ENCODE data around the gene PSMB11. TPM values are rescaled to one million over a fixed set of nuclear protein-coding genes. Genes with fewer than 3 reads are reported as not detected.

PSMB11 gene
- total RNA-seq, 1 experiment from 2014 or later = not detected

DNA sequence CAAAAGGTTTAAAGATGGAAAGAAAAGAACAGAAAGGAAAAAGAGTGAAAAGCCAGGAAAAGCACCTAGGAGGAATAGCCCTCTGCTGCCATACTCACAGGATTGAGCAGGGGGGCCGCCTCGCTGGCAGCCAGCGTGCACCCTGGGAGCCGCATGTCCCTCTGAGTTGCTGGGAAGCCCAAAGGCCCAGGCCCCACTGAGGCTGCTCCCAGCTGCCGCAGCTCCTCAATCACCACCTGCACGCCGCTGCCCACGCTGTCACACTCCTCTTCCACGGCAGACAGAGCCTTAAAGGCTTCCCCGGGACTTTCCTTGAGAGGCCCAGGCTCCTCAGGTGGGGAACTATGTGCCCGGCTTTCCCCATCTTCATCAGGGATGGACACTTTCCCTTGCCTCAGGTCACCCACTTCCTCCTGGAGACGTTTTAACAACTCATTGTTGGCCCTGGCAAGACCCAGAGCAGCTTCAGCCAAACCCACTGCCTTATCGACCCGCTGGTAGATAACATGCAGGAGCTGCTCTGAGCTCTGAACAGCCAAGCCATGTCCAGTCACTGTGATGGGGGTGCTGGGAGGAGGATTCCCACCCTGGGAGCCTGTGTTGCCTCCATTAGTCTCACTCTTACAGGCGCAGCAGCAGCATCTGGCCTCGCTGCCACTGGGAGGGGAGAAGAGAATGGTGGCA, 43.5 kb upstream of the PSMB11 start:
- no peak overlapping the region for H3K18ac ChIP-seq (ENCODE audit: insufficient read length, low read depth, low read length)
- no peak overlapping the region for H3K4ac ChIP-seq (ENCODE audit: low read depth, low read length)
- peaks cover 5% of the 10 kb centered on the region; the same call in 1 of the 2 replicates for H3K4me1 ChIP-seq (ENCODE audit: insufficient read depth, low read length)
- no peak overlapping the region for H3K4me2 ChIP-seq (ENCODE audit: insufficient read depth, insufficient read length, low read length)
- no peak overlapping the region for H4K8ac ChIP-seq (replicated peaks; ENCODE audit: insufficient read length, low read depth, low read length)
- Mint-ChIP-seq H3K36me3 (ENCODE audit: insufficient read depth in 1 of 3, low read depth in 3 of 3) (no peaks in the 10 kb centered on the region), H3K27me3 (ENCODE audit: low read depth) (no peaks in the 10 kb centered on the region), H3K4me3 (no peak overlapping the region), H3K4me1 (peaks cover 7 to 8% of the 10 kb centered on the region in 2 experiments), H3K9me3 (no peaks in the 10 kb centered on the region), H3K27ac (no peak overlapping the region)
- H4K91ac ChIP-seq (ENCODE audit: insufficient read length, low read depth, low read length) = no peak overlapping the region
- no peaks in the 10 kb centered on the region for H3K79me2 ChIP-seq (ENCODE audit: insufficient read depth, low read length)
- H3T11ph ChIP-seq (ENCODE audit: low read length) = no peak overlapping the region
- no peak overlapping the region; the same call in 1 of the 2 replicates for H3K14ac ChIP-seq (ENCODE audit: insufficient read depth, low read length)
- H2AFZ ChIP-seq (ENCODE audit: low read length) = no peak overlapping the region
- no peak overlapping the region for H4K5ac ChIP-seq (ENCODE audit: insufficient read length, low read depth, low read length)
- H2BK120ac ChIP-seq (ENCODE audit: low read depth, low read length, poor library complexity, severe bottlenecking) = no peak overlapping the region
- H3K23ac ChIP-seq (ENCODE audit: insufficient read length, low read depth, low read length) = no peak overlapping the region
- TF ChIP-seq CTCF (conservative IDR thresholded peaks at IDR 0.05) = no peak
- H2AK5ac ChIP-seq (ENCODE audit: insufficient read length, low read length) = no peak overlapping the region
- H2BK15ac ChIP-seq (ENCODE audit: low read depth, low read length) = no peak overlapping the region
- H3K9me3 ChIP-seq (ENCODE audit: control insufficient read depth, low read depth, low read length) = no peaks in the 10 kb centered on the region
- no peaks in the 10 kb centered on the region for H4K20me1 ChIP-seq (ENCODE audit: control insufficient read depth, insufficient read depth, insufficient read length)
- no peak overlapping the region for H2BK5ac ChIP-seq (ENCODE audit: insufficient read length, low read length)
- H3K79me1 ChIP-seq (ENCODE audit: insufficient read depth, low read depth, low read length, poor library complexity, severe bottlenecking) = no peaks in the 10 kb centered on the region
- WGBS (ENCODE audit: extremely low coverage, insufficient read length, low lambda C conversion rate) = no CpG with 5 or more reads among the region's 16 CpGs
- DNase-seq = no peak
- no peak overlapping the region for H3K9ac ChIP-seq (ENCODE audit: extremely low read depth, insufficient read length, low read length)
- no peaks in the 10 kb centered on the region for H3K27me3 ChIP-seq (ENCODE audit: insufficient read depth, low read length)
- no peak overlapping the region for H2BK12ac ChIP-seq (ENCODE audit: insufficient read length, low read depth, low read length)
- no peaks in the 10 kb centered on the region for H3K23me2 ChIP-seq (ENCODE audit: insufficient read length, low read depth, low read length, poor library complexity, severe bottlenecking)
- no peak overlapping the region for H2BK20ac ChIP-seq (ENCODE audit: low read depth, low read length, poor library complexity, severe bottlenecking)
- H3K56ac ChIP-seq (ENCODE audit: insufficient read length, low read depth, low read length) = no peak overlapping the region
- H3K27ac ChIP-seq (ENCODE audit: insufficient read length, low read depth, low read length) = no peak overlapping the region
